ENCODE results near the gene RBM17.
"Not testable (repeated sequence)": the region's sequence is repeated elsewhere in the genome, so short reads cannot be mapped to it uniquely, and the experiment has no call there.

RBM17 gene

GRCh38 chr10:6138456-6138855, 49.6 kb downstream of the RBM17 start:
- DNase-seq: no peak

GRCh38 chr10:6139470-6139869, 50.6 kb downstream of the RBM17 start:
- DNase-seq: no peak

GRCh38 chr10:6140141-6140841, 51.5 kb downstream of the RBM17 start:
- DNase-seq: no peak

- DNase-seq: no peak
Measured at GRCh38 chr10:6140965-6141295, 52.1 kb downstream of the RBM17 start.

- DNase-seq: no peak
Measured at GRCh38 chr10:6141296-6142151, 52.7 kb downstream of the RBM17 start.

- DNase-seq: not testable (repeated sequence)
Measured at GRCh38 chr10:6142186-6142585, 53.4 kb downstream of the RBM17 start.

GRCh38 chr10:6142644-6143043, 53.8 kb downstream of the RBM17 start:
- DNase-seq: no peak

- DNase-seq: no peak
Measured at GRCh38 chr10:6143181-6143580, 54.3 kb downstream of the RBM17 start.

- peak; percentile 67 for DNase-seq
Measured at GRCh38 chr10:6144406-6145165, 55.8 kb downstream of the RBM17 start.

GRCh38 chr10:6145166-6145987, 56.5 kb downstream of the RBM17 start:
- no peak for DNase-seq

GRCh38 chr10:6146013-6146785, 57.4 kb downstream of the RBM17 start:
- DNase-seq: no peak

GRCh38 chr10:6146921-6147320, 58.1 kb downstream of the RBM17 start:
- no peak for DNase-seq

GRCh38 chr10:6148251-6148701, 59.4 kb downstream of the RBM17 start:
- no peak for DNase-seq

- DNase-seq: no peak
Measured at GRCh38 chr10:6148908-6149307, 60.1 kb downstream of the RBM17 start.

- DNase-seq: no peak
Measured at GRCh38 chr10:6151087-6151977, 62.5 kb downstream of the RBM17 start.

- no peak for DNase-seq
Measured at GRCh38 chr10:6153845-6154244, 65.0 kb downstream of the RBM17 start.

GRCh38 chr10:6154566-6154965, 65.7 kb downstream of the RBM17 start:
- DNase-seq: no peak

GRCh38 chr10:6158276-6158675, 69.4 kb downstream of the RBM17 start:
- no peak for DNase-seq

GRCh38 chr10:6161921-6162320, 73.1 kb downstream of the RBM17 start:
- no peak for DNase-seq

GRCh38 chr10:6162589-6163356, 73.9 kb downstream of the RBM17 start:
- DNase-seq: no peak
